Sigmoid colon (tissue), 7 donors: Measurements from ENCODE around the gene MAPKAPK3. TPM values are rescaled to one million over a fixed set of nuclear protein-coding genes. Genes with fewer than 3 reads are reported as not detected.
A peak's percentile ranks its signal among the peaks of the same experiment; 100 is the strongest.

Source experiments
- DNase-seq: peaks from one replicate; pipeline ENCODE4 v3.0.0-alpha.2; 2019
- H3K27ac ChIP-seq, 4 donors: fragments of 200-600 bp; sonication (generic); one replicate each; pipeline ENCODE4 v1.5.1; 2016 to 2019; ENCODE audit warnings: mild to moderate bottlenecking in 1 of 4
- H3K27me3 ChIP-seq, 3 donors: fragments of 200-600 bp; sonication (generic); one replicate each; pipeline ENCODE4 v1.5.1; 2019; ENCODE audit warnings: mild to moderate bottlenecking in 1 of 3
- H3K36me3 ChIP-seq, 4 donors: fragments of 200-600 bp; sonication (generic); one replicate each; pipeline ENCODE4 v1.5.1; 2016 to 2019
- H3K4me1 ChIP-seq, 4 donors: fragments of 200-600 bp; sonication (generic); one replicate each; pipeline ENCODE4 v1.5.1; 2017 to 2019
- H3K4me3 ChIP-seq, 4 donors: fragments of 200-600 bp; sonication (generic); one replicate each; pipeline ENCODE4 v1.5.1; 2017 to 2019; ENCODE audit warnings: mild to moderate bottlenecking in 2 of 4, moderate library complexity in 1 of 4
- H3K9me3 ChIP-seq, 4 donors: fragments of 200-600 bp in 3 of 4; sonication (generic) in 3 of 4; one replicate each; pipeline versions ENCODE4 v1.5.1 to v1.6.1; 2013 to 2019
- CTCF ChIP-seq, 4 experiments: fragments of 450-650 bp in 3 of 4; fragments of 200-600 bp in 1 of 4; IDR thresholded peaks; one replicate each; pipeline ENCODE4 v1.5.1; 2016 to 2019; ENCODE audit warnings: antibody characterized with exemption in 4 of 4, mild to moderate bottlenecking in 3 of 4, moderate library complexity in 2 of 4
- EP300 ChIP-seq, 4 donors: sonication (generic); formaldehyde crosslinking; IDR thresholded peaks; one replicate each; pipeline ENCODE4 v1.6.1; 2017; ENCODE audit warnings: antibody characterized with exemption in 4 of 4
- POLR2A ChIP-seq, 2 donors: fragments of 450-650 bp; IDR thresholded peaks; one replicate each; pipeline ENCODE4 v1.6.1; 2016; ENCODE audit warnings: antibody characterized with exemption in 2 of 2, mild to moderate bottlenecking in 2 of 2, moderate library complexity in 2 of 2
- POLR2AphosphoS5 ChIP-seq, 4 donors: sonication (generic); formaldehyde crosslinking; IDR thresholded peaks; one replicate each; pipeline ENCODE4 v1.6.1; 2017; ENCODE audit warnings: antibody characterized with exemption in 4 of 4
- WGBS, 2 donors: extraction: QIAGEN DNeasy Blood & Tissue Kit; methylation state at CpG; one replicate each; pipeline ENCODE4 v1.1.7; 2013; 5-methylcytosine and 5-hydroxymethylcytosine counted together
- intact Hi-C: fragments of 100-400 bp; cut with DNase I; formaldehyde crosslinking; loops from one replicate; pipeline ENCODE4 v1.15.1; 2023
- polyA plus RNA-seq, 3 donors: library from polyadenylated mRNA; stranded (reverse); fragments of 200-250 nt; gene quantifications; one replicate each; pipeline ENCODE4 v1.2.3, GENCODE V29; 2013
- total RNA-seq, 4 donors: library from RNA; depleted of rRNA; stranded (reverse); fragments of >200 nt; gene quantifications; one replicate each; pipeline ENCODE4 v1.1.0, GENCODE V29; 2016
- donor health status: healthy with polysubstance abuse.
- donor health status: Bipolar disorder and iron deficiency.
- donor health status: healthy.

The MAPKAPK3 gene
- total RNA-seq, result 10 to 100 TPM; 15.2 to 22.2 (median 19.1) TPM
- polyA plus RNA-seq, result 10 to 100 TPM; 19.8 to 32.8 (median 30.3) TPM

DNA sequence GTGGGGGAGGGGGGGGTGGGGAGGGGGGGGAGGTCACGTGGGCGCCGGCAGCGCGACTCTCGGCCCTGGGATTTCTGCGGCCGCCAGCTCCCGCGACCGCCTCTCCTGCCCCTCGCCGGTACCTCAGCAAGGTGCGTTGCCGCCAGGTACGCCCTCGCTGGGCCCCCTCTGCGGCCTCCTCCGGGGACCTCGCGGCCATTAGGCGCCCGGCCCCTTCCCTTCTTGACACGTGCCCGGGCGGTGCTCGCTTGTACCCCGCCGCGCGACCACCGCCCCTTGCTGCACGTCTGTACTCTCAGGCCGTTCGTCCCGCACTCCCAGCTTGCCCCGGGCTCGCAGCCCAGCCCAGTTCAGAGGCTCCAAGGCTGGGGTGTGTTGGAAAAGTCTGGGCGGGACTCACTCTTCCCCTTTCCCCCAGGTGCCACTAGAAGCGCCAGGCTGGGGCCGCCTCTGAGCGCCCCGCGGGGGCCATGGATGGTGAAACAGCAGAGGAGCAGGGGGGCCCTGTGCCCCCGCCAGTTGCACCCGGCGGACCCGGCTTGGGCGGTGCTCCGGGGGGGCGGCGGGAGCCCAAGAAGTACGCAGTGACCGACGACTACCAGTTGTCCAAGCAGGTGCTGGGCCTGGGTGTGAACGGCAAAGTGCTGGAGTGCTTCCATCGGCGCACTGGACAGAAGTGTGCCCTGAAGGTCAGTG, at the start of gene MAPKAPK3:
Gene MAPKAPK3, plus strand, starts transcription at position 56 of the 696 bp plus-strand sequence. Its CDS starts 415 bp downstream, at position 471.
- peak; percentile 82 for DNase-seq

DNA sequence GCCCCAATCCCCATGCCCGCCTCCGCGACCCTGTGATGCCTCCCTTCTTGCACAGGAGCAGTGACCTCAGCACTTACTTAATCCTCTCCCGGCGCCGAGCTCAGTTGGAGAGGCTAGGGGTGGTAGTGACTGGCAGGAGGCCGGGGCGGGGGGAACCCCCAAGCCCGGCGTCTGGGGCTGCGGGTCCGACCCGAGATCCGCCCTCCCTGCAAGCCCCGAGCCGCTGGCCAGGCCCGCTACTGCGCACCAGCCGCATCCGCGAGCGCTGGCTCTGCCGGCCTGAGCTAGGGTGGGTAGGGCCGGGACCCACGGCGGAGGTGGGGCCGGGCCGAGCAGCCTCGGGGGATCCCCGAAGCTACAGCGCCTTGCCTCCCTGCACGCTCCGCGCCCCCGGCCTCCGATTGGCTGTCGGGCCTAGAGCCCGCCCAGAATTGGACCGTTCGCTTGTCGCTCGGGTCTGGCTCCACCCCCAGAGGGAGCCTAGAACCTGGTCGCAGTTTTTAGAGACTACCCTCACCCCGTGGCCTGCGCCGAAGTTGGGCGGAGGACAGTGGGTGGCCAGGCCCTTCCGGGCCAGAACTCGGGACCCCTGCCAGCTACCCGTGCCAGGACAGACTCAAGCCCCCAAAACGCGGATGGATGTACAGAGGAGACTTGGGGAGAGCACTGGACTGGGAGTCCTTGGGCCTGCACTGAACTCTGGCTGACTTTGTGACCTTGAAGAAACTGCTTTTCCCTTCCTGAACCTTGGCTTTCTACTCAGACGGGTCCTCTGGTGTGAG, 49.4 kb upstream of the MAPKAPK3 start, which contains the start of gene C3orf18:
Gene C3orf18, minus strand, starts transcription at position 362 of the 782 bp plus-strand sequence. CDS start 2,048 bp downstream, outside the sequence.
- TF ChIP-seq POLR2AphosphoS5 (IDR thresholded peaks at IDR 0.05) (peak in 3 of 4 donors; percentile 38 to 42 (median 41)), EP300 (IDR thresholded peaks at IDR 0.05) (no peak), POLR2A (IDR thresholded peaks at IDR 0.05) (peak in 1 of 2 donors; percentile 24)
- intact Hi-C loops, result loop anchor here (5.0 kb wide), 1 partner anchor 820 kb away; the partner anchor contains the start of gene MANF
- H3K36me3 ChIP-seq, result peaks cover 0 to 12% (median 0%) of the 10 kb centered on the region in 4 donors
- peaks cover 0 to 42% (median 35%) of the 10 kb centered on the region in 4 donors for H3K4me1 ChIP-seq
- peak within 1 kb of the TSS; percentile 87 to 94 (median 89) for H3K27ac ChIP-seq
- H3K27me3 ChIP-seq, result no peaks in the 10 kb centered on the region
- no peaks in the 10 kb centered on the region for H3K9me3 ChIP-seq
- DNase-seq, result peak; percentile 97
- 1 to 3% methylated on average over 53 of the region's 53 CpGs for WGBS, 2 donors
- peak within 1 kb of the TSS; percentile 66 to 86 (median 75) for H3K4me3 ChIP-seq

More for the DNA sequence above, at the start of gene MAPKAPK3:
- peaks cover 0 to 2% (median 0%) of the 10 kb centered on the region in 4 donors for H3K36me3 ChIP-seq
- intact Hi-C loops, result loop anchor here (2.0 to 10.0 kb wide), 6 partner anchors 58 to 885 kb away; partner anchors contain the start of genes DCAF1, DOCK3 and MANF
- WGBS, 2 donors, result 1% methylated on average over 58 of the region's 58 CpGs
- TF ChIP-seq POLR2AphosphoS5 (IDR thresholded peaks at IDR 0.05), result peak in 2 of 4 donors; percentile 42 to 43
- TF ChIP-seq EP300 (IDR thresholded peaks at IDR 0.05), result no peak
- no peaks in the 10 kb centered on the region for H3K27me3 ChIP-seq
- peak within 1 kb of the TSS; percentile 84 to 91 (median 89) for H3K27ac ChIP-seq
- H3K4me3 ChIP-seq, result peak within 1 kb of the TSS; percentile 88 to 97 (median 92)
- H3K4me1 ChIP-seq, result peaks cover 0 to 41% (median 22%) of the 10 kb centered on the region in 4 donors
- no peaks in the 10 kb centered on the region for H3K9me3 ChIP-seq

DNA sequence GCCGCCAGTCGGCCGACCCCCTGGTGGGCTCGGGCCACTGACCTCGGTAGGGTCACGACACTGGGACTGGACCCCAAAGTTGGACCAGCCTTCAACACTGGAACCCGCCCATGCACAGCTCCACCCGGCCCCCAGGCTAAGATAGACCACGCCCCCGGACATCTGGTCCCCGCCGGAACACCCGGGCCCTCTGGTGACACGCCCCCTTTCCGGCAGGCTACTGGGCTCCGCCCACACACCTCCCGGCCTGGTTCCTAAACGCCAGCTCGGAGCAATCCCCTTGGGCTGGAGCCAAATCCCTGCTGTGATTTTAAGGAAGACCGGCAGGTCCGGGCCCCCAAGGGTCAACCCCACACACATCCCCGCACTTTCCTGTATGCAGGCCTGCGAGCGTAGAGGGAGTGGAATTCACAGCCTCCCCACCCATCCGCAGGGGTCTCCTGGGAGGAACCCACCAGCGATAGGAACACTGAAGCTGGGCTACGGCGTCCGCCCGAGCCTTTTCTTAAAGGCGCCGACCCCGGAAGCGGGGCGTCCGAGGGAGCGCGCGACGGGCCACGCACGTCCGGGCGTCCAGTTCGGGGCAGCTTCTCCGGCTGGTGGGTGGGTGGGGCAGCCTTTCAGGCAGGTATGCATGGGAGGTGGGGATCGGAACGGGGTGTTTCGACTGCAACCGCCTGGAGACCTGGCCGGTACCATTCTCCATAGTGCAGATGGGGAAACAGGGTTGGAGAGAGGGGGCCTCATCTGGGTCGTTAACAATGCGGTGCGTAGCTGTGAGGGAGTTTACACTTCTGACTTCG, 47.8 kb upstream of the MAPKAPK3 start, which contains the start of gene HEMK1:
Gene HEMK1, plus strand, starts transcription at position 576 of the 803 bp plus-strand sequence. CDS start 1,583 bp downstream, outside the sequence.
- no peaks in the 10 kb centered on the region for H3K9me3 ChIP-seq
- peak in 2 of 4 donors; percentile 66 to 89 for TF ChIP-seq EP300 (IDR thresholded peaks at IDR 0.05)
- TF ChIP-seq CTCF (IDR thresholded peaks at IDR 0.05), result no peak
- peak; percentile 88 to 94 (median 92) for TF ChIP-seq POLR2AphosphoS5 (IDR thresholded peaks at IDR 0.05)
- peak; percentile 72 to 81 for TF ChIP-seq POLR2A (IDR thresholded peaks at IDR 0.05)
- no peaks in the 10 kb centered on the region for H3K27me3 ChIP-seq
- DNase-seq, result peak; percentile 99
- H3K36me3 ChIP-seq, result peaks cover 0 to 18% (median 2%) of the 10 kb centered on the region in 4 donors
- intact Hi-C loops, result loop anchor here (1.0 to 5.0 kb wide), 2 partner anchors 31 to 818 kb away; partner anchors contain the start of gene MANF
- 0 to 1% methylated on average over 55 of the region's 55 CpGs for WGBS, 2 donors
- H3K4me3 ChIP-seq, result peak within 1 kb of the TSS; percentile 62 to 86 (median 75)
- peaks cover 0 to 45% (median 35%) of the 10 kb centered on the region in 4 donors for H3K4me1 ChIP-seq
- H3K27ac ChIP-seq, result peak within 1 kb of the TSS; percentile 87 to 94 (median 89)

DNA sequence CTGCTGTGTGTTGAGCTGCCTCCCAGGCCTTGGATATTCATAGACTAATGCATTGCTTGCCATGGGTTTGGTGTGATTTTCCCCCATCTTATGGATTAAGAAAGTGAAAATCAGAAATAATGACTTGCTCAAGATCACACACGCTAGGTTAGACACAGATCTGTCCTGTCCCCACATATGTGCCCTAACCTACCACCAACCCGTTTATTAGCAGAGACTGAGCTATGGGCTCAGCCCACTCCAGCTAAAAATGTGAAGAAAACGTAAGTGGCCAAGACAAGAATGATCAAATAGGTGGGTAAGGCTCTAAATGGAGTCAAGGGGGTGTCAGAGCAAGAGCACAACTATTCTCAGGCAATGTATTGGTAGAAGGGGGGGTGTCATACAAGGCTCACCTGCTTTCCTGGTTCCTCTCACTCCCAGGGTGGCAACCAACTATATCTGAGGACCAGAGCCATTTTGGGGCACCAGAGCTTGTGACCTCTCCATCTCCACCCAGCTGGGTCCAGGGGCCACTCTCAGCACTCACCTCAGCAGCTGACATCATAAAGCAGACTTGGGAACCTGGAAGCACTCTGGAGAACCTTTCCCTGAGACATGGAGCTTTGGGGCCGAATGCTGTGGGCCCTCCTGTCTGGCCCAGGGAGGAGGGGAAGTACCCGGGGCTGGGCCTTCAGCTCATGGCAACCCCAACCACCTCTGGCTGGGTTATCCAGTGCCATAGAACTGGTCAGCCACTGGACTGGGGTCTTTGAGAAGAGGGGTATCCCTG, 46.3 kb upstream of the MAPKAPK3 start:
- WGBS, 2 donors, result 86 to 87% methylated on average over 5 of the region's 5 CpGs
- Histone ChIP-seq H3K27ac (peak overlapping the region in 3 of 4 donors; percentile 87 to 94 (median 89)), H3K36me3 (peaks cover 0 to 9% (median 2%) of the 10 kb centered on the region in 4 donors), H3K4me1 (peaks cover 0 to 45% (median 35%) of the 10 kb centered on the region in 4 donors), H3K27me3 (no peaks in the 10 kb centered on the region), H3K4me3 (peak overlapping the region in 1 of 4 donors; percentile 86), H3K9me3 (no peaks in the 10 kb centered on the region)
- intact Hi-C loops, result loop anchor here (5.0 kb wide), 1 partner anchor 102 kb away; the partner anchor contains the start of gene DOCK3
- TF ChIP-seq EP300 (IDR thresholded peaks at IDR 0.05) (no peak), CTCF (IDR thresholded peaks at IDR 0.05) (no peak), POLR2AphosphoS5 (IDR thresholded peaks at IDR 0.05) (no peak), POLR2A (IDR thresholded peaks at IDR 0.05) (no peak)
- no peak for DNase-seq
